GM15510 (cell line): ENCODE data around the gene PPM1L.

Source experiments
- POLR2A ChIP-seq: IDR thresholded peaks from 3 replicates; pipeline ENCODE4 v1.6.1; 2011; ENCODE audit warnings: borderline replicate concordance; ENCODE audit not compliant: insufficient read length; ENCODE audit errors: extremely low read depth

The PPM1L gene

DNA sequence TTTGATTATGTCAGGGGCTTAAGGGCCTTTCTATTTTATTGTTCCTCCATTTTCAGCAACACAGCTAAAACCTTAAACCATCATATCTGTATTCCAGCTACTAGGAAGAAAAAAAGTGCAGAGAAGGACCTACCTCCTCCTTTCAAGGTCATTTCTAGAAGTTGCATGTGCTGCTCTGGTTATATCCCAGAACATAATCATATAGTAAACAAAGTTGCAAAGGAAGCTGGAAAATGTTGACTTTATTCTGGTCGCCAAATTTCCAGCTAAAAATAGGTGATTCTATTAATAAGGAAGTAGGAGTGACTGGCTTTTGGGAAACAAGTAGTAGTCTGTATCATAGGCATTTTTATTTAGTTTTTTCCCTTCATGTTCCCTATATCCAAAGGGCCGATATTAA lies 370.5 kb downstream of the PPM1L start:
- TF ChIP-seq POLR2A = no peak
